Posterior cingulate gyrus (tissue), 11 donors: Measurements from ENCODE around the gene RGS3.
"Not testable (repeated sequence)": the region's sequence is repeated elsewhere in the genome, so short reads cannot be mapped to it uniquely, and the experiment has no call there.

Experiments used
- DNase-seq, 10 donors: peaks; one replicate each; pipeline versions ENCODE4 v3.0.0 to v3.0.0-alpha.2; 2020 to 2021; ENCODE audit warnings: mixed read lengths in 3 of 10
- intact Hi-C: fragments of 100-400 bp; cut with DNase I; formaldehyde crosslinking; loops from one replicate; pipeline ENCODE4 v1.15.1; 2023

The RGS3 gene

GRCh38 chr9:113638897-113639296, 175.4 kb downstream of the RGS3 start:
- no peak for DNase-seq
- intact Hi-C loops = no loop called here

GRCh38 chr9:113639411-113639970, 176.0 kb downstream of the RGS3 start:
- intact Hi-C loops, DNase-seq: not testable (repeated sequence)

DNA sequence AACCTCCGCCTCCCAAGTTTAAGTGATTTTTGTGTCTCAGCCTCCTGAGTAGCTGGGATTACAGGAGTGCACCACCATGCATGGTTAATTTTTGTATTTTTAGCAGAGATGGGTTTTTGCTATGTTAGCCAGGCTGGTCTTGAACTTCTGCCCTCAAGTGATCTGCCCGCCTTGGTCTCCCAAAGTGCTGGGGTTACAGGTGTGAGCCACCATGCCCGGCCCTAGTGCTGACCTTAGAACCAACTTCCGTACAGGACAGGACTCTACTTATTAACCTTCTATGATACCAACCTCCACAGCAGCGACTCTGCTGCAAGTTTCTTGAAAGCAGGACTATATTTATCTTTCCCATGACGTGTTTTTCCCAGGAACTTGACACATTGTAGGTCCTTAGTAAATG, 176.9 kb downstream of the RGS3 start:
- no peak for DNase-seq
- intact Hi-C loops = no loop called here

- no peak for DNase-seq
Observed at GRCh38 chr9:113641100-113641885, 177.8 kb downstream of the RGS3 start.

GRCh38 chr9:113644321-113644720, 180.8 kb downstream of the RGS3 start:
- DNase-seq = no peak
- intact Hi-C loops = no loop called here

More at GRCh38 chr9:113641100-113641885, 177.8 kb downstream of the RGS3 start:
- intact Hi-C loops = no loop called here

- intact Hi-C loops = no loop called here
- DNase-seq = no peak
Observed at GRCh38 chr9:113645227-113645977, 181.9 kb downstream of the RGS3 start.

DNA sequence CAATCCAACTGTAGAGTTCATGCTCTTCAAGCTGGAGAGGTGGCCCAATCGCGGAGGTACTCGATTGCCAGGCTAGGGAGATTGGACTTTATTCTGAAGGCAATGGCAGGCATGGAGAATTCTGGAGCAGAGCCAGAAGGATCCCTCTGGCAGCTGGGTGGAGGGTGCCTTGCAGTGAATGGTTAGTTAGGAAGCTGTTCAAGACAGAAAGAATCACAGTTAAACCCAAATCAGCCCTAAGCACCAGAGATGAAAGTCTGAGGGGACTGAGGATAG, 182.4 kb downstream of the RGS3 start:
- intact Hi-C loops = no loop called here
- DNase-seq = no peak

- DNase-seq = peak in 1 of 10 donors; percentile 32
- intact Hi-C loops = no loop called here
Observed at GRCh38 chr9:113646491-113646890, 183.0 kb downstream of the RGS3 start.
